Gastrocnemius medialis (tissue), 4 donors: ENCODE measurements around the gene ZFAND6.

ENCODE experiments used
- CTCF ChIP-seq, 5 experiments: fragments of 450-650 bp in 3 of 5; fragments of 200-600 bp in 2 of 5; sonication (generic) in 2 of 5; IDR thresholded peaks in 4 of 5; conservative IDR thresholded peaks in 1 of 5; 1 replicate in 4 of 5; 2 replicates in 1 of 5; pipeline ENCODE4 v1.5.1; 2016 to 2019; ENCODE audit warnings: antibody characterized with exemption in 5 of 5, mild to moderate bottlenecking in 3 of 5, moderate library complexity in 3 of 5
- POLR2A ChIP-seq, 2 donors: fragments of 450-650 bp; IDR thresholded peaks; one replicate each; pipeline ENCODE4 v1.6.1; 2017; ENCODE audit warnings: antibody characterized with exemption in 2 of 2, mild to moderate bottlenecking in 2 of 2, moderate library complexity in 2 of 2

- TF ChIP-seq CTCF (IDR thresholded peaks at IDR 0.05 in 4 of 5, conservative IDR thresholded peaks at IDR 0.05 in 1 of 5) (no peak), POLR2A (IDR thresholded peaks at IDR 0.05) (no peak)
These were observed 104.4 kb downstream of the ZFAND6 start for GRCh38 chr15:80163897-80164296.
